ENCODE results near the gene MUC12.
"Not testable (repeated sequence)": the region's sequence is repeated elsewhere in the genome, so short reads cannot be mapped to it uniquely, and the experiment has no call there.

DNA sequence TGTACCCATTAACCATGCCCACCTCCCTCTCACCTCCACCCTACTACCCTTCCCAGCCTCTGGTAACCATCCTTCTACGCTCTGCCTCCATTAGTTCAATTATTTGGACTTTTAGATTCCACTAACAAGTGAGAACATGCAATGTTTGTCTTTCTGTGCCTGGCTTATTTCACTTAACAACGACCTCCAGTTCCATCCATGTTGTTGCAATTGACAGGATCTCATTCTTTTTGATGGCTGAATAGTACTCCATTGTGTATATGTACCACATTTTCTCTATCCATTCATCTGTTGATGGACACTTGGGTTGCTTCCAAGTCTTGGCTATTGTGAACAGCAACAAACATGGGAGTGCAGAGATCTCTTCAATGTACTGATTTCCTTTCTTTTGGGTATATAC is 38.0 kb downstream of the MUC12 start:
- TF ChIP-seq, protein P1, sequence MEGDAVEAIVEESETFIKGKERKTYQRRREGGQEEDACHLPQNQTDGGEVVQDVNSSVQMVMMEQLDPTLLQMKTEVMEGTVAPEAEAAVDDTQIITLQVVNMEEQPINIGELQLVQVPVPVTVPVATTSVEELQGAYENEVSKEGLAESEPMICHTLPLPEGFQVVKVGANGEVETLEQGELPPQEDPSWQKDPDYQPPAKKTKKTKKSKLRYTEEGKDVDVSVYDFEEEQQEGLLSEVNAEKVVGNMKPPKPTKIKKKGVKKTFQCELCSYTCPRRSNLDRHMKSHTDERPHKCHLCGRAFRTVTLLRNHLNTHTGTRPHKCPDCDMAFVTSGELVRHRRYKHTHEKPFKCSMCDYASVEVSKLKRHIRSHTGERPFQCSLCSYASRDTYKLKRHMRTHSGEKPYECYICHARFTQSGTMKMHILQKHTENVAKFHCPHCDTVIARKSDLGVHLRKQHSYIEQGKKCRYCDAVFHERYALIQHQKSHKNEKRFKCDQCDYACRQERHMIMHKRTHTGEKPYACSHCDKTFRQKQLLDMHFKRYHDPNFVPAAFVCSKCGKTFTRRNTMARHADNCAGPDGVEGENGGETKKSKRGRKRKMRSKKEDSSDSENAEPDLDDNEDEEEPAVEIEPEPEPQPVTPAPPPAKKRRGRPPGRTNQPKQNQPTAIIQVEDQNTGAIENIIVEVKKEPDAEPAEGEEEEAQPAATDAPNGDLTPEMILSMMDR (optimal IDR thresholded peaks at IDR 0.05 in 1 of 3, IDR thresholded peaks at IDR 0.05 in 1 of 3, conservative IDR thresholded peaks at IDR 0.05 in 1 of 3; ENCODE audit: extremely low read depth in 1 of 3, insufficient read depth in 2 of 3, low read length in 3 of 3), result not testable (repeated sequence)
- TF ChIP-seq EZH2 (IDR thresholded peaks at IDR 0.05; ENCODE audit: low read length), result not testable (repeated sequence)

Measured in keratinocyte (primary cell).